ENCODE data around the gene RPL27A.

Gene RPL27A

DNA sequence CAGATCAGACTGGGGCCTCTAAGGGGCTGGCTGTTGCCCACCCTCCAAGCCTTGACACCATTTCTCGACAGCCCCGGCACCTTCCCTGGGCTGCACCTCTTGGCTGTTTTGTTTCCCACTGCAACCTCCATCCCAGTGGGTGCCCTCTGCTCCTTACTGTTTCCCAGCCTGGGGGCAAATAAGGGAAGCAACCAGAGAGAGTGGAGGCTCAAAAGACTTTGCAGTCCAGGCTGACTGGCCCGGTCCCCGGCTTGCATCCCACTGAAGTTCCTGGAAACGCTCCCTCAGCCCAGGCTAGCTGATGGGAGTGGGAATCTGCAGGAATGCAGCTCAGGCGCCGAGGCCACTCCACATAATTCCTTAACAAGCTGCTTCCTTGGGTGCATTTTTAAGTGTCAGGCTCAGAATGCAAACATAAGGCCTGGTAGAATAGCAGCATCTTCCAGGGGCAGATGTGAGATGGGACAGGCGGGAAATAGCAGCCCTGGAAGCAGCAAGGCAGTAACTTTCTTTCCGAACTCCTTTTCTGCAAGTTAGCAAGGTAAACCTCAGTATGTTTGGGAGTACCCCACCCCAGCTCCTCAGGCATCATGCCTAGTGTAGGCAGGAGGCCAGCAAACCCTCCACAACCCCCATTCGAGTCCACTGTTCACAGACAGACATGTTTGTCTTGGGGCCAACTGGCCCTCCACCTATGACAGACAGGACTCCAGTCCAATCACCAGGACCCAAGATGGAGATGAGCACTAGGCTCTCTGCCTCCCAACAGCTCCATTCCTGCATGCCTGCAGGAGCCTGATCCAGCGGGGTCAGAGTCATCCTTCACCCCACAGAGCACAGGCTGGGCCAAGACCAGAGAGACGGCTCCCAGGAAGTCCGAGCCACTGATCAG, 39.3 kb downstream of the RPL27A start:
- DNase-seq (ENCODE audit: low read depth) = peak; percentile 72

- no peak for DNase-seq (ENCODE audit: low read depth)
These were observed 40.2 kb downstream of the RPL27A start for GRCh38 chr11:8722809-8723208.

- DNase-seq (ENCODE audit: low read depth) = no peak
These were observed 41.1 kb downstream of the RPL27A start for GRCh38 chr11:8723711-8724110.

DNA sequence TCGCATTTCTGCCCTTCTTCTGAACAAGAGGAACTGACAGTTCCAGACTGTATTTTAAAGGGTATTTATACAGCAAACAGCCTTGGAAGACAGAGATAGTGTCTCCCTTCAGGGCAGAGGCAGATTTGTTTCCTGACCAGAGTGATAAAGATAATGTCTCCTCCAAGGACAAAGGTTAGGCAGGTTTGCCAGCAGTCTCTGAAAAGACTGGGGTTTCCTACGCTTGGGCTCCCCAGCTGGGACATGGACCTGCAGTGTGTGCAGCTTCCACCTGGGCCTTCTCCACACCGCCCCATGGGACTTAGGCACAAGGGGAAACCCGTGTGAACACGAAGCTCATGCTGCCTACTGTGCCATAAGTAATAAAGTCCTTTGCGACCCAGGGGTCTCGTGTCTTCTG, 42.1 kb downstream of the RPL27A start:
- DNase-seq (ENCODE audit: low read depth) = no peak

GRCh38 chr11:8726395-8726794, 43.8 kb downstream of the RPL27A start:
- no peak for DNase-seq (ENCODE audit: low read depth)

- DNase-seq (ENCODE audit: low read depth) = peak; percentile 58
These were observed 46.0 kb downstream of the RPL27A start for GRCh38 chr11:8728563-8728962.

- no peak for DNase-seq (ENCODE audit: low read depth)
These were observed 46.5 kb downstream of the RPL27A start for GRCh38 chr11:8729067-8729466.

GRCh38 chr11:8729837-8730696, 47.5 kb downstream of the RPL27A start:
- DNase-seq (ENCODE audit: low read depth) = no peak

GRCh38 chr11:8730697-8731020, 48.1 kb downstream of the RPL27A start:
- DNase-seq (ENCODE audit: low read depth) = no peak

- DNase-seq (ENCODE audit: low read depth) = no peak
These were observed 49.2 kb downstream of the RPL27A start for GRCh38 chr11:8731647-8732323.

DNA sequence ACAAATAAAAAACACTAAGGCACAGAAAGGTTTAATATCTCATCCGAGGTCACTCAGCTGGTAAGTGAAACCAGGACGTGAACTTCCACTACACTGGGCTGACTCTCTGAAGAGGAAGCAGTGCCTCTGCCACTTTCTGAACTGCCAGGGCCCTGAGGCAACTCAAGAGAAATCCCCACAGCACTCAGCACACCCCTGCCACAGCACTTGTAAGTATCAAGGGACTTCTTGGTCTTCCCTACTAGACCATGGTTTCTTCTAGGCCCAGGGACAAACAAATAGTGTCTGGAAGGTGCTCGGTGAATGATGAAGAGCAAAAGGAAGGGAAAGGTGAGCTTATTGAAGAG, 49.7 kb downstream of the RPL27A start:
- DNase-seq (ENCODE audit: low read depth) = no peak

GRCh38 chr11:8732748-8733241, 50.2 kb downstream of the RPL27A start:
- DNase-seq (ENCODE audit: low read depth) = peak; percentile 72

GRCh38 chr11:8733852-8734251, 51.3 kb downstream of the RPL27A start:
- DNase-seq (ENCODE audit: low read depth) = no peak

- no peak for DNase-seq (ENCODE audit: low read depth)
These were observed 52.5 kb downstream of the RPL27A start for GRCh38 chr11:8735094-8735493.

GRCh38 chr11:8739309-8739793, 56.8 kb downstream of the RPL27A start:
- no peak for DNase-seq (ENCODE audit: low read depth)
